Liver (tissue), 3 donors: ENCODE measurements around the gene MFAP2.

Experiments used
- CTCF ChIP-seq: fragments of 150-350 bp; IDR thresholded peaks from 2 replicates; pipeline ENCODE4 v1.5.1; 2017; ENCODE audit warnings: improper control_type of control experiment, low read depth, low read length; ENCODE audit not compliant: missing input control
- FOXA1 ChIP-seq: IDR thresholded peaks from 2 replicates; pipeline ENCODE4 v1.6.1; 2016; ENCODE audit warnings: antibody characterized with exemption
- GABPA ChIP-seq, 2 donors: IDR thresholded peaks in 1 of 2; conservative IDR thresholded peaks in 1 of 2; 2 replicates each; pipeline ENCODE4 v1.6.1; 2016; ENCODE audit warnings: antibody characterized with exemption in 2 of 2, mild to moderate bottlenecking in 1 of 2, moderate library complexity in 1 of 2
- HNF4G ChIP-seq: IDR thresholded peaks from 2 replicates; pipeline ENCODE4 v1.6.1; 2016; ENCODE audit warnings: antibody characterized with exemption
- JUND ChIP-seq, 2 donors: IDR thresholded peaks; 2 replicates each; pipeline ENCODE4 v1.6.1; 2016; ENCODE audit warnings: antibody characterized with exemption in 2 of 2
- MAX ChIP-seq: IDR thresholded peaks from 2 replicates; pipeline ENCODE4 v1.6.1; 2016; ENCODE audit warnings: antibody characterized with exemption
- SP1 ChIP-seq: IDR thresholded peaks from 2 replicates; pipeline ENCODE4 v1.6.1; 2018; ENCODE audit warnings: antibody characterized with exemption, mild to moderate bottlenecking
- TAF1 ChIP-seq: conservative IDR thresholded peaks from 2 replicates; pipeline ENCODE4 v1.6.1; 2016; ENCODE audit warnings: antibody characterized with exemption, mild to moderate bottlenecking
- YY1 ChIP-seq: IDR thresholded peaks from 2 replicates; pipeline ENCODE4 v1.6.1; 2016; ENCODE audit warnings: antibody characterized with exemption, mild to moderate bottlenecking
- TF ChIP-seq, protein P1 (sequence below): IDR thresholded peaks from 2 replicates; pipeline ENCODE4 v1.6.1; 2016; ENCODE audit warnings: antibody characterized with exemption, mild to moderate bottlenecking
- TF ChIP-seq, protein P2 (sequence below): IDR thresholded peaks from 2 replicates; pipeline ENCODE4 v1.6.1; 2016; ENCODE audit warnings: antibody characterized with exemption
- donor health status: healthy.
- donor health status: healthy.

DNA sequence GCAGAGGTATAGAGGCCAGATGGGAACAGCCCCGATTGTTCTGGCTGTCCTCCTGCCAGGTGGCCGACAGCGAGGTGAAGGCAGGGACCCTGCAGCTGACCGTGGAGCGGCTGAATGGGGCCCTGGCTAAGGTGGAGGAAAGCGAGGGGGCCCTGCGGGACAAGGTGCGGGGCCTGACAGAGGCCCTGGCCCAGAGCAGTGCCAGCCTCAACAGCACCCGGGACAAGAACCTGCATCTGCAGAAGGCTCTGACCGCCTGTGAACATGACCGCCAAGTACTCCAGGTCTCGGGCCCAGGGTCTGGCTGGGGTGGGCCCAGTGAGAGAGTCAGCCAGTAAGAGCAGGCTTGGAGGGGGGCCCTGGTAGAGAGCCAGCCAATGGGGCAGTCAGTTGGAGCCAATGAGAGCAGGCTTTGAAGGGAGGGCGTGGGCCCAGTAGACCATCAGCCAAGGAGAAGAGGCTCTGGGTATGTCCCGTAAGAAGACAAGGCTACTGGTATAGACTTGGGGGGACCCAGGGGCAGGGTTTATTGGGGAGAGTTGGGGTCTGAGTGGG lies 11.3 kb downstream of the MFAP2 start:
- TF ChIP-seq CTCF (no peak), YY1 (no peak), SP1 (no peak), JUND (IDR thresholded peaks at IDR 0.05) (no peak), HNF4G (no peak), TAF1 (no peak), MAX (no peak), GABPA (IDR thresholded peaks at IDR 0.05 in 1 of 2, conservative IDR thresholded peaks at IDR 0.05 in 1 of 2) (no peak), FOXA1 (no peak)
- TF ChIP-seq, protein P1, sequence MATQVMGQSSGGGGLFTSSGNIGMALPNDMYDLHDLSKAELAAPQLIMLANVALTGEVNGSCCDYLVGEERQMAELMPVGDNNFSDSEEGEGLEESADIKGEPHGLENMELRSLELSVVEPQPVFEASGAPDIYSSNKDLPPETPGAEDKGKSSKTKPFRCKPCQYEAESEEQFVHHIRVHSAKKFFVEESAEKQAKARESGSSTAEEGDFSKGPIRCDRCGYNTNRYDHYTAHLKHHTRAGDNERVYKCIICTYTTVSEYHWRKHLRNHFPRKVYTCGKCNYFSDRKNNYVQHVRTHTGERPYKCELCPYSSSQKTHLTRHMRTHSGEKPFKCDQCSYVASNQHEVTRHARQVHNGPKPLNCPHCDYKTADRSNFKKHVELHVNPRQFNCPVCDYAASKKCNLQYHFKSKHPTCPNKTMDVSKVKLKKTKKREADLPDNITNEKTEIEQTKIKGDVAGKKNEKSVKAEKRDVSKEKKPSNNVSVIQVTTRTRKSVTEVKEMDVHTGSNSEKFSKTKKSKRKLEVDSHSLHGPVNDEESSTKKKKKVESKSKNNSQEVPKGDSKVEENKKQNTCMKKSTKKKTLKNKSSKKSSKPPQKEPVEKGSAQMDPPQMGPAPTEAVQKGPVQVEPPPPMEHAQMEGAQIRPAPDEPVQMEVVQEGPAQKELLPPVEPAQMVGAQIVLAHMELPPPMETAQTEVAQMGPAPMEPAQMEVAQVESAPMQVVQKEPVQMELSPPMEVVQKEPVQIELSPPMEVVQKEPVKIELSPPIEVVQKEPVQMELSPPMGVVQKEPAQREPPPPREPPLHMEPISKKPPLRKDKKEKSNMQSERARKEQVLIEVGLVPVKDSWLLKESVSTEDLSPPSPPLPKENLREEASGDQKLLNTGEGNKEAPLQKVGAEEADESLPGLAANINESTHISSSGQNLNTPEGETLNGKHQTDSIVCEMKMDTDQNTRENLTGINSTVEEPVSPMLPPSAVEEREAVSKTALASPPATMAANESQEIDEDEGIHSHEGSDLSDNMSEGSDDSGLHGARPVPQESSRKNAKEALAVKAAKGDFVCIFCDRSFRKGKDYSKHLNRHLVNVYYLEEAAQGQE, result no peak
- TF ChIP-seq, protein P2, sequence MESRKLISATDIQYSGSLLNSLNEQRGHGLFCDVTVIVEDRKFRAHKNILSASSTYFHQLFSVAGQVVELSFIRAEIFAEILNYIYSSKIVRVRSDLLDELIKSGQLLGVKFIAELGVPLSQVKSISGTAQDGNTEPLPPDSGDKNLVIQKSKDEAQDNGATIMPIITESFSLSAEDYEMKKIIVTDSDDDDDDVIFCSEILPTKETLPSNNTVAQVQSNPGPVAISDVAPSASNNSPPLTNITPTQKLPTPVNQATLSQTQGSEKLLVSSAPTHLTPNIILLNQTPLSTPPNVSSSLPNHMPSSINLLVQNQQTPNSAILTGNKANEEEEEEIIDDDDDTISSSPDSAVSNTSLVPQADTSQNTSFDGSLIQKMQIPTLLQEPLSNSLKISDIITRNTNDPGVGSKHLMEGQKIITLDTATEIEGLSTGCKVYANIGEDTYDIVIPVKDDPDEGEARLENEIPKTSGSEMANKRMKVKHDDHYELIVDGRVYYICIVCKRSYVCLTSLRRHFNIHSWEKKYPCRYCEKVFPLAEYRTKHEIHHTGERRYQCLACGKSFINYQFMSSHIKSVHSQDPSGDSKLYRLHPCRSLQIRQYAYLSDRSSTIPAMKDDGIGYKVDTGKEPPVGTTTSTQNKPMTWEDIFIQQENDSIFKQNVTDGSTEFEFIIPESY, result no peak
